Spleen (tissue), 11 donors: ENCODE results near the gene PRKCB. TPM values are rescaled to one million over a fixed set of nuclear protein-coding genes. Genes with fewer than 3 reads are reported as not detected.

Experiments
- DNase-seq: peaks from one replicate; pipeline ENCODE4 v3.0.0-alpha.2; 2020
- H3K27ac ChIP-seq, 8 donors: fragments of 200-600 bp; sonication (generic) in 7 of 8; 1 replicate in 4 of 8; 2 replicates in 4 of 8; pipeline versions ENCODE4 v1.5.0 to v1.8.0; 2016 to 2021; ENCODE audit warnings: inconsistent platforms in 4 of 8, mild to moderate bottlenecking in 4 of 8, moderate library complexity in 1 of 8
- H3K27me3 ChIP-seq, 7 donors: fragments of 200-600 bp; sonication (generic) in 6 of 7; replicated peaks in 1 of 7; 1 replicate in 4 of 7; 2 replicates in 3 of 7; pipeline versions ENCODE4 v1.5.0 to v1.8.0; 2016 to 2021; ENCODE audit warnings: inconsistent platforms in 3 of 7, mild to moderate bottlenecking in 1 of 7
- H3K36me3 ChIP-seq, 6 donors: fragments of 200-600 bp; sonication (generic) in 5 of 6; 1 replicate in 4 of 6; 2 replicates in 2 of 6; pipeline versions ENCODE4 v1.5.0 to v1.8.0; 2016 to 2021; ENCODE audit warnings: inconsistent platforms in 2 of 6
- H3K4me1 ChIP-seq, 6 donors: fragments of 200-600 bp; sonication (generic) in 5 of 6; 1 replicate in 3 of 6; 2 replicates in 3 of 6; pipeline versions ENCODE4 v1.5.0 to v1.8.0; 2016 to 2021; ENCODE audit warnings: inconsistent platforms in 3 of 6
- H3K4me3 ChIP-seq, 8 donors: fragments of 200-600 bp; sonication (generic) in 7 of 8; 1 replicate in 4 of 8; 2 replicates in 4 of 8; pipeline versions ENCODE4 v1.5.0 to v1.8.0; 2016 to 2021; ENCODE audit warnings: inconsistent platforms in 4 of 8, mild to moderate bottlenecking in 4 of 8, moderate library complexity in 2 of 8
- H3K9me3 ChIP-seq, 8 donors: fragments of 200-600 bp; sonication (generic) in 7 of 8; 1 replicate in 4 of 8; 2 replicates in 4 of 8; pipeline versions ENCODE4 v1.5.0 to v1.8.0; 2016 to 2021; ENCODE audit warnings: inconsistent platforms in 4 of 8
- CTCF ChIP-seq, 11 experiments: fragments of 200-600 bp in 7 of 11; fragments of 450-650 bp in 4 of 11; sonication (generic) in 4 of 11; IDR thresholded peaks in 8 of 11; conservative IDR thresholded peaks in 3 of 11; 1 replicate in 7 of 11; 2 replicates in 4 of 11; pipeline versions ENCODE4 v1.4.0 to v1.8.0; 2016 to 2021; ENCODE audit warnings: antibody characterized with exemption in 11 of 11, inconsistent platforms in 4 of 11, mild to moderate bottlenecking in 1 of 11
- POLR2A ChIP-seq, 3 donors: fragments of 450-650 bp; IDR thresholded peaks; one replicate each; pipeline ENCODE4 v1.5.1; 2017; ENCODE audit warnings: antibody characterized with exemption in 3 of 3, mild to moderate bottlenecking in 1 of 3
- POLR2AphosphoS5 ChIP-seq, 3 donors: sonication (generic); formaldehyde crosslinking; IDR thresholded peaks; one replicate each; pipeline ENCODE4 v1.5.1; 2017; ENCODE audit warnings: antibody characterized with exemption in 3 of 3
- WGBS, 5 donors: extraction: QIAGEN DNeasy Blood & Tissue Kit in 3 of 5; methylation state at CpG; one replicate each; pipeline versions ENCODE4 v1.1.5 to v1.1.7; 2013 to 2018; 5-methylcytosine and 5-hydroxymethylcytosine counted together
- intact Hi-C: fragments of 100-400 bp; cut with DNase I; formaldehyde crosslinking; loops from one replicate; pipeline ENCODE4 v1.15.0; 2023; ENCODE audit warnings: low total_unique reads
- polyA plus RNA-seq, 3 donors: library from polyadenylated mRNA; stranded (reverse); fragments of 200-250 nt; gene quantifications; one replicate each; pipeline ENCODE4 v1.2.1, GENCODE V29; 2013
- total RNA-seq, 7 donors: library from RNA; depleted of rRNA in 3 of 7; stranded (reverse); fragments of >200 nt in 3 of 7; fragmentation: NEBNext Ultra II Directional in 4 of 7; extraction: Animal tissue kit (Norgen Biotek cat#: 25700) in 4 of 7; gene quantifications; one replicate each; pipeline versions ENCODE4 v1.1.0 to v1.2.1, GENCODE V29; 2016 to 2021
- donor health status: healthy with polysubstance abuse.
- donor health status: DM: no; HTN: no; CAD: no; lungs with moderate emphysema.
- donor health status: DM: no; HTN: no; CAD: no.
- donor health status: Bipolar disorder and iron deficiency.
- donor health status: healthy.
- donor health status: DM: no; HTN: no; CAD: no.
- donor health status: DM: yes; HTN: yes; CAD: no.

The PRKCB gene
- total and polyA plus RNA-seq, 10 donors: 33.8 to 284 (median 182) TPM

- WGBS, 5 donors: 61 to 74% (median 68%) methylated on average over 7 to 12 of the region's 12 CpGs
- Histone ChIP-seq H3K27me3 (no peaks in the 10 kb centered on the region), H3K27ac (no peak overlapping the region), H3K9me3 (no peaks in the 10 kb centered on the region), H3K36me3 (peaks cover 0 to 92% (median 8%) of the 10 kb centered on the region in 6 donors), H3K4me1 (peaks cover 0 to 13% (median 0%) of the 10 kb centered on the region in 6 donors), H3K4me3 (no peak overlapping the region)
- no peak for DNase-seq
- no peak for TF ChIP-seq CTCF (IDR thresholded peaks at IDR 0.05 in 8 of 11, conservative IDR thresholded peaks at IDR 0.05 in 3 of 11)
- TF ChIP-seq POLR2AphosphoS5 (IDR thresholded peaks at IDR 0.05): no peak
- no peak for TF ChIP-seq POLR2A (IDR thresholded peaks at IDR 0.05)
- intact Hi-C loops: no loop called here
Measured at GRCh38 chr16:24054741-24055491, 219.1 kb downstream of the PRKCB start.

- TF ChIP-seq POLR2A (IDR thresholded peaks at IDR 0.05): no peak
- no peak for TF ChIP-seq CTCF (IDR thresholded peaks at IDR 0.05 in 8 of 11, conservative IDR thresholded peaks at IDR 0.05 in 3 of 11)
- TF ChIP-seq POLR2AphosphoS5 (IDR thresholded peaks at IDR 0.05): no peak
- 76 to 95% (median 90%) methylated on average over 3 of the region's 3 CpGs for WGBS, 5 donors
Measured at GRCh38 chr16:24062270-24062817, 226.6 kb downstream of the PRKCB start.

GRCh38 chr16:24069036-24069590, 233.3 kb downstream of the PRKCB start:
- no peak overlapping the region for H3K27ac ChIP-seq
- TF ChIP-seq POLR2A (IDR thresholded peaks at IDR 0.05) (no peak), POLR2AphosphoS5 (IDR thresholded peaks at IDR 0.05) (no peak), CTCF (IDR thresholded peaks at IDR 0.05 in 8 of 11, conservative IDR thresholded peaks at IDR 0.05 in 3 of 11) (no peak)
- no peak overlapping the region for H3K4me3 ChIP-seq
- no peaks in the 10 kb centered on the region for H3K9me3 ChIP-seq
- H3K4me1 ChIP-seq: peaks cover 0 to 37% (median 19%) of the 10 kb centered on the region in 6 donors
- no peak for DNase-seq
- peaks cover 0 to 28% (median 2%) of the 10 kb centered on the region in 6 donors for H3K36me3 ChIP-seq
- intact Hi-C loops: no loop called here
- 92 to 95% (median 94%) methylated on average over 6 of the region's 6 CpGs for WGBS, 5 donors
- no peaks in the 10 kb centered on the region for H3K27me3 ChIP-seq

More at GRCh38 chr16:24062270-24062817, 226.6 kb downstream of the PRKCB start:
- Histone ChIP-seq H3K4me1 (no peaks in the 10 kb centered on the region), H3K4me3 (no peak overlapping the region), H3K9me3 (peaks cover 0 to 6% (median 0%) of the 10 kb centered on the region in 8 donors), H3K27ac (no peak overlapping the region), H3K36me3 (peaks cover 0 to 71% (median 13%) of the 10 kb centered on the region in 6 donors), H3K27me3 (no peaks in the 10 kb centered on the region)
- intact Hi-C loops: no loop called here
- no peak for DNase-seq

- Histone ChIP-seq H3K27ac (peak overlapping the region in 2 of 8 donors; percentile 12 to 68), H3K36me3 (peaks cover 0 to 30% (median 2%) of the 10 kb centered on the region in 6 donors), H3K4me3 (no peak overlapping the region), H3K9me3 (no peaks in the 10 kb centered on the region), H3K4me1 (peaks cover 0 to 54% (median 20%) of the 10 kb centered on the region in 6 donors), H3K27me3 (no peaks in the 10 kb centered on the region)
- intact Hi-C loops: no loop called here
- WGBS, 5 donors: 31 to 57% (median 43%) methylated on average over 1 of the region's 1 CpG
- no peak for DNase-seq
- TF ChIP-seq CTCF (IDR thresholded peaks at IDR 0.05 in 8 of 11, conservative IDR thresholded peaks at IDR 0.05 in 3 of 11): peak in 7 of 11 experiments; percentile 27 to 61 (median 45)
- TF ChIP-seq POLR2A (IDR thresholded peaks at IDR 0.05): no peak
- no peak for TF ChIP-seq POLR2AphosphoS5 (IDR thresholded peaks at IDR 0.05)
Measured at GRCh38 chr16:24070851-24071250, 235.1 kb downstream of the PRKCB start.
